Sigmoid colon (tissue), 7 donors: ENCODE measurements around the gene PAQR6. TPM values are rescaled to one million over a fixed set of nuclear protein-coding genes. Genes with fewer than 3 reads are reported as not detected.

Source experiments
- polyA plus RNA-seq, 3 donors: library from polyadenylated mRNA; stranded (reverse); fragments of 200-250 nt; gene quantifications; one replicate each; pipeline ENCODE4 v1.2.3, GENCODE V29; 2013
- total RNA-seq, 4 donors: library from RNA; depleted of rRNA; stranded (reverse); fragments of >200 nt; gene quantifications; one replicate each; pipeline ENCODE4 v1.1.0, GENCODE V29; 2016
- donor health status: healthy with polysubstance abuse.
- donor health status: Bipolar disorder and iron deficiency.
- donor health status: healthy.

Gene PAQR6
- total and polyA plus RNA-seq, 7 donors = 0.69 to 7.7 (median 3.4) TPM

Other genes with a start within 250 kb of the PAQR6 start
- 100 to 1,000 TPM; 115 to 338 (median 233) TPM for gene SSR2, start 227.1 kb downstream of the PAQR6 start, total RNA-seq
- gene SSR2, start 227.1 kb downstream of the PAQR6 start, polyA plus RNA-seq = 100 to 1,000 TPM; 157 to 274 (median 231) TPM
- gene UBQLN4, start 194.3 kb downstream of the PAQR6 start, total RNA-seq = 10 to 100 TPM; 13.9 to 23.6 (median 19.8) TPM
- 10 to 100 TPM; 11.4 to 21.5 (median 14.8) TPM for gene UBQLN4, start 194.3 kb downstream of the PAQR6 start, polyA plus RNA-seq
- gene LAMTOR2, start 193.3 kb downstream of the PAQR6 start, total RNA-seq = 10 to 100 TPM; 55.4 to 86.4 (median 71.3) TPM
- gene LAMTOR2, start 193.3 kb downstream of the PAQR6 start, polyA plus RNA-seq = 100 to 1,000 TPM; 142 to 245 (median 199) TPM
- not detected for gene RAB25, start 186.9 kb downstream of the PAQR6 start, total RNA-seq
- gene RAB25, start 186.9 kb downstream of the PAQR6 start, polyA plus RNA-seq = 100 to 1,000 TPM; 187 to 237 (median 201) TPM
- gene MEX3A, start 165.6 kb downstream of the PAQR6 start, total RNA-seq = under 1 TPM; 0.27 to 0.36 (median 0.30) TPM
- gene MEX3A, start 165.6 kb downstream of the PAQR6 start, polyA plus RNA-seq = 1 to 10 TPM in 1 of 3 donors, under 1 TPM in 2; 0.23 to 1.5 (median 0.60) TPM
- gene LMNA, start 133.3 kb downstream of the PAQR6 start, total RNA-seq = 100 to 1,000 TPM; 129 to 241 (median 196) TPM
- 100 to 1,000 TPM; 108 to 229 (median 142) TPM for gene LMNA, start 133.3 kb downstream of the PAQR6 start, polyA plus RNA-seq
- gene SEMA4A, start 94.5 kb downstream of the PAQR6 start, total RNA-seq = 1 to 10 TPM; 1.6 to 2.9 (median 1.8) TPM
- gene SEMA4A, start 94.5 kb downstream of the PAQR6 start, polyA plus RNA-seq = 1 to 10 TPM; 1.4 to 6.3 (median 1.8) TPM
- 10 to 100 TPM in 1 of 4 donors, 1 to 10 TPM in 3; 8.6 to 13.3 (median 9.4) TPM for gene SLC25A44, start 54.0 kb downstream of the PAQR6 start, total RNA-seq
- gene SLC25A44, start 54.0 kb downstream of the PAQR6 start, polyA plus RNA-seq = 10 to 100 TPM in 2 of 3 donors, 1 to 10 TPM in 1; 7.8 to 15.3 (median 11.8) TPM
- gene PMF1, start 35.0 kb downstream of the PAQR6 start, total RNA-seq = 10 to 100 TPM; 41.1 to 61.2 (median 50.8) TPM
- gene PMF1, start 35.0 kb downstream of the PAQR6 start, polyA plus RNA-seq = 10 to 100 TPM; 46.2 to 75.1 (median 60.7) TPM
- gene BGLAP, start 5.9 kb downstream of the PAQR6 start, total RNA-seq = 10 to 100 TPM in 1 of 4 donors, 1 to 10 TPM in 3; 3.9 to 15.9 (median 6.5) TPM
- 1 to 10 TPM in 1 of 3 donors, not detected in 2; 1.0 TPM for gene BGLAP, start 5.9 kb downstream of the PAQR6 start, polyA plus RNA-seq
- gene SMG5, start 34.8 kb upstream of the PAQR6 start, total RNA-seq = 10 to 100 TPM; 36.7 to 59.0 (median 46.5) TPM
- gene SMG5, start 34.8 kb upstream of the PAQR6 start, polyA plus RNA-seq = 10 to 100 TPM; 25.2 to 78.2 (median 30.3) TPM
- gene TMEM79, start 36.3 kb upstream of the PAQR6 start, total RNA-seq = 1 to 10 TPM in 2 of 4 donors, under 1 TPM in 2; 0.41 to 1.5 (median 0.91) TPM
- 1 to 10 TPM; 1.8 to 5.6 (median 2.3) TPM for gene TMEM79, start 36.3 kb upstream of the PAQR6 start, polyA plus RNA-seq
- 10 to 100 TPM; 33.3 to 49.2 (median 41.1) TPM for gene GLMP, start 47.6 kb upstream of the PAQR6 start, total RNA-seq
- 10 to 100 TPM; 34.8 to 53.2 (median 36.0) TPM for gene GLMP, start 47.6 kb upstream of the PAQR6 start, polyA plus RNA-seq
- not detected for gene VHLL, start 51.3 kb upstream of the PAQR6 start, total RNA-seq
- gene VHLL, start 51.3 kb upstream of the PAQR6 start, polyA plus RNA-seq = not detected
- gene CCT3, start 90.2 kb upstream of the PAQR6 start, total RNA-seq = 100 to 1,000 TPM; 155 to 253 (median 197) TPM
- 100 to 1,000 TPM in 2 of 3 donors, 10 to 100 TPM in 1; 94.3 to 155 (median 123) TPM for gene CCT3, start 90.2 kb upstream of the PAQR6 start, polyA plus RNA-seq
- gene TSACC, start 90.5 kb upstream of the PAQR6 start, total RNA-seq = 1 to 10 TPM in 1 of 4 donors, not detected in 3; 1.1 TPM
- under 1 TPM in 1 of 3 donors, not detected in 2; 0.48 TPM for gene TSACC, start 90.5 kb upstream of the PAQR6 start, polyA plus RNA-seq
- gene RHBG, start 121.2 kb upstream of the PAQR6 start, total RNA-seq = not detected
- gene RHBG, start 121.2 kb upstream of the PAQR6 start, polyA plus RNA-seq = not detected